ENCODE measurements around the gene HRG. TPM values are rescaled to one million over a fixed set of nuclear protein-coding genes. Genes with fewer than 3 reads are reported as not detected.

HRG gene
- total and polyA plus RNA-seq, 7 donors: not detected

- intact Hi-C loops (cut with DNase I): loop anchor here (5.0 to 10.0 kb wide), 3 partner anchors 203 to 545 kb away; no protein-coding TSS in a partner anchor
- Histone ChIP-seq H3K27me3 (ENCODE audit: insufficient read depth in 3 of 3, low read length in 2 of 3) (peaks cover 0 to 24% (median 0%) of the 10 kb centered on the region in 3 donors), H3K9me3 (no peaks in the 10 kb centered on the region), H3K27ac (no peak overlapping the region), H3K4me1 (no peaks in the 10 kb centered on the region), H3K36me3 (ENCODE audit: insufficient read depth in 1 of 2, low read depth in 1 of 2) (no peaks in the 10 kb centered on the region), H3K4me3 (no peak overlapping the region)
- DNase-seq: no peak
- WGBS, 3 donors: 84 to 92% (median 90%) methylated on average over 5 of the region's 5 CpGs
- no peak for TF ChIP-seq CTCF (IDR thresholded peaks at IDR 0.05)
- no peak for ATAC-seq
Measured at GRCh38 chr3:186619787-186620212, 46.0 kb upstream of the HRG start.

- WGBS, 3 donors: 80 to 88% (median 87%) methylated on average over 17 of the region's 17 CpGs
- Histone ChIP-seq H3K27me3 (ENCODE audit: insufficient read depth in 3 of 3, low read length in 2 of 3) (peaks cover 0 to 21% (median 0%) of the 10 kb centered on the region in 3 donors), H3K4me1 (no peaks in the 10 kb centered on the region), H3K4me3 (no peak overlapping the region), H3K36me3 (ENCODE audit: insufficient read depth in 1 of 2, low read depth in 1 of 2) (no peaks in the 10 kb centered on the region), H3K9me3 (no peaks in the 10 kb centered on the region), H3K27ac (no peak overlapping the region)
- TF ChIP-seq CTCF (IDR thresholded peaks at IDR 0.05): no peak
- DNase-seq (no peak), ATAC-seq (no peak)
- intact Hi-C loops (cut with DNase I): loop anchor here in 1 of 2 donors (5.0 kb wide), 1 partner anchor 542 kb away; no protein-coding TSS in a partner anchor
Measured at GRCh38 chr3:186620213-186621092, 45.4 kb upstream of the HRG start.

GRCh38 chr3:186621894-186622650 is 43.7 kb upstream of the HRG start:
- Histone ChIP-seq H3K36me3 (ENCODE audit: insufficient read depth in 1 of 2, low read depth in 1 of 2) (no peaks in the 10 kb centered on the region), H3K4me1 (no peaks in the 10 kb centered on the region), H3K27ac (no peak overlapping the region), H3K4me3 (no peak overlapping the region), H3K27me3 (ENCODE audit: insufficient read depth in 3 of 3, low read length in 2 of 3) (peaks cover 0 to 21% (median 2%) of the 10 kb centered on the region in 3 donors), H3K9me3 (no peaks in the 10 kb centered on the region)
- 68 to 80% (median 73%) methylated on average over 7 of the region's 7 CpGs for WGBS, 3 donors
- DNase-seq: no peak
- no peak for TF ChIP-seq CTCF (IDR thresholded peaks at IDR 0.05)
- intact Hi-C loops (cut with DNase I): loop anchor here in 1 of 2 donors (5.0 kb wide), 1 partner anchor 540 kb away; no protein-coding TSS in a partner anchor
- ATAC-seq: no peak

- intact Hi-C loops (cut with DNase I): loop anchor here in 1 of 2 donors (5.0 kb wide), 1 partner anchor 540 kb away; no protein-coding TSS in a partner anchor
- Histone ChIP-seq H3K27ac (no peak overlapping the region), H3K27me3 (ENCODE audit: insufficient read depth in 3 of 3, low read length in 2 of 3) (peaks cover 0 to 17% (median 2%) of the 10 kb centered on the region in 3 donors), H3K4me3 (no peak overlapping the region), H3K9me3 (no peaks in the 10 kb centered on the region), H3K36me3 (ENCODE audit: insufficient read depth in 1 of 2, low read depth in 1 of 2) (no peaks in the 10 kb centered on the region), H3K4me1 (no peaks in the 10 kb centered on the region)
- DNase-seq: no peak
- ATAC-seq: no peak
- WGBS, 3 donors: 25 to 39% (median 34%) methylated on average over 2 of the region's 2 CpGs
- TF ChIP-seq CTCF (IDR thresholded peaks at IDR 0.05): no peak
Measured at GRCh38 chr3:186622651-186623310, 43.0 kb upstream of the HRG start.

All from psoas muscle (tissue), 8 donors.